Esophagus (tissue), 2 donors: ENCODE results near the gene RFC2. TPM values are rescaled to one million over a fixed set of nuclear protein-coding genes. Genes with fewer than 3 reads are reported as not detected.
A peak's percentile ranks its signal among the peaks of the same experiment; 100 is the strongest.

ENCODE experiments used
- H3K27ac ChIP-seq, 2 donors: one replicate each; pipeline ENCODE4 v1.5.1; 2013; ENCODE audit warnings: low read depth in 2 of 2, mild to moderate bottlenecking in 2 of 2, inconsistent platforms in 1 of 2, low read length in 1 of 2, moderate library complexity in 1 of 2
- H3K27me3 ChIP-seq, 2 donors: one replicate each; pipeline ENCODE4 v1.6.1; 2013; ENCODE audit warnings: low read length in 2 of 2, control low read depth in 1 of 2, mild to moderate bottlenecking in 1 of 2; ENCODE audit not compliant: insufficient read depth in 2 of 2, control insufficient read depth in 1 of 2
- H3K36me3 ChIP-seq, 2 donors: one replicate each; pipeline ENCODE4 v1.6.1; 2013; ENCODE audit warnings: low read length in 1 of 2; ENCODE audit not compliant: control insufficient read depth in 2 of 2, insufficient read depth in 2 of 2
- H3K4me1 ChIP-seq, 2 donors: one replicate each; pipeline ENCODE4 v1.6.1; 2013; ENCODE audit warnings: low read length in 1 of 2; ENCODE audit not compliant: control insufficient read depth in 2 of 2, insufficient read depth in 2 of 2
- H3K4me3 ChIP-seq, 2 donors: one replicate each; pipeline ENCODE4 v1.5.1; 2013; ENCODE audit warnings: low read length in 2 of 2, mild to moderate bottlenecking in 2 of 2, low read depth in 1 of 2, moderate library complexity in 1 of 2
- H3K9me3 ChIP-seq, 2 donors: one replicate each; pipeline ENCODE4 v1.6.1; 2013; ENCODE audit warnings: mild to moderate bottlenecking in 2 of 2, low read depth in 1 of 2, low read length in 1 of 2, moderate library complexity in 1 of 2; ENCODE audit not compliant: control insufficient read depth in 2 of 2, insufficient read depth in 1 of 2
- WGBS, 2 donors: extraction: QIAGEN DNeasy Blood & Tissue Kit; methylation state at CpG; one replicate each; pipeline ENCODE4 v1.1.7; 2013; 5-methylcytosine and 5-hydroxymethylcytosine counted together
- polyA plus RNA-seq, 2 donors: library from polyadenylated mRNA; stranded (reverse); fragments of 200-250 nt; gene quantifications; one replicate each; pipeline ENCODE4 v1.2.3, GENCODE V29; 2013
- donor health status: healthy with polysubstance abuse.
- donor health status: Bipolar disorder and iron deficiency.

Gene RFC2
- polyA plus RNA-seq, 2 donors = 20.0 to 26.7 TPM

GRCh38 chr7:74185016-74185415 lies 69.2 kb downstream of the RFC2 start:
- H3K4me3 ChIP-seq = no peak overlapping the region
- H3K36me3 ChIP-seq = peaks cover 11 to 14% of the 10 kb centered on the region in 2 donors
- 85 to 89% methylated on average over 6 of the region's 6 CpGs for WGBS, 2 donors
- no peaks in the 10 kb centered on the region for H3K9me3 ChIP-seq
- H3K27ac ChIP-seq = peak overlapping the region in 1 of 2 donors; percentile 3
- peaks cover 7 to 10% of the 10 kb centered on the region in 2 donors for H3K4me1 ChIP-seq
- no peaks in the 10 kb centered on the region for H3K27me3 ChIP-seq

GRCh38 chr7:74183653-74184450 lies 70.3 kb downstream of the RFC2 start:
- H3K4me1 ChIP-seq = peaks cover 7 to 10% of the 10 kb centered on the region in 2 donors
- peak overlapping the region in 1 of 2 donors; percentile 42 for H3K27ac ChIP-seq
- WGBS, 2 donors = 54 to 57% methylated on average over 7 of the region's 7 CpGs
- H3K36me3 ChIP-seq = peaks cover 5 to 8% of the 10 kb centered on the region in 2 donors
- no peaks in the 10 kb centered on the region for H3K9me3 ChIP-seq
- no peaks in the 10 kb centered on the region for H3K27me3 ChIP-seq
- no peak overlapping the region for H3K4me3 ChIP-seq

DNA sequence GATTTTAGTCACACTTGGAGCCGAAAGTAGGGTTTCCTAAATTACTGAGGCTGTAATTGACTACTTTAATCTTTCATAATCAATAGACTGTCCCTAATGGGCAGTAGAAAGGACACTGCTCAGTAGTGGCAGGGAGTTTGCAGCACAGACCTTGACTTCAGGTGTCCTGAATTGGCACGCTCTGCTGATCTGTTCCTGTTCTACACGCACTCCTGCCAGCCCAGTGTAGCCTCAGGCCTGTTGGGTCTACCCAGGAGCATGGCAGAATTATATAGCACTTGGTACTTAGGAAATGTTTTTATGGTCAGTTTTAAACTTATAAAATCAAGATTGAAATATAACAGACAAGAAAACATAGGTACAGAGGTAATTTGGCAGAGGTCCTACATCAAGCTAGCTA lies 71.1 kb downstream of the RFC2 start:
- Histone ChIP-seq H3K4me3 (no peak overlapping the region), H3K27ac (peak overlapping the region in 1 of 2 donors; percentile 21), H3K27me3 (no peaks in the 10 kb centered on the region), H3K4me1 (peaks cover 10% of the 10 kb centered on the region in 2 donors), H3K9me3 (no peaks in the 10 kb centered on the region), H3K36me3 (peaks cover under 1 to 2% of the 10 kb centered on the region in 2 donors)
- WGBS, 2 donors = 38 to 44% methylated on average over 3 of the region's 3 CpGs

- Histone ChIP-seq H3K27ac (peak overlapping the region in 1 of 2 donors; percentile 49), H3K9me3 (no peaks in the 10 kb centered on the region), H3K36me3 (no peaks in the 10 kb centered on the region), H3K4me1 (peaks cover 10% of the 10 kb centered on the region in 2 donors), H3K4me3 (no peak overlapping the region), H3K27me3 (no peaks in the 10 kb centered on the region)
- 66 to 71% methylated on average over 6 of the region's 6 CpGs for WGBS, 2 donors
These were observed 71.6 kb downstream of the RFC2 start for GRCh38 chr7:74182453-74183090.

- peaks cover 10% of the 10 kb centered on the region in 2 donors for H3K4me1 ChIP-seq
- WGBS, 2 donors = 62 to 66% methylated on average over 5 of the region's 5 CpGs
- H3K4me3 ChIP-seq = no peak overlapping the region
- no peaks in the 10 kb centered on the region for H3K27me3 ChIP-seq
- peak overlapping the region in 1 of 2 donors; percentile 15 for H3K27ac ChIP-seq
- H3K9me3 ChIP-seq = no peaks in the 10 kb centered on the region
- no peaks in the 10 kb centered on the region for H3K36me3 ChIP-seq
These were observed 72.4 kb downstream of the RFC2 start for GRCh38 chr7:74181821-74182220.

Other genes with a start within 250 kb of the RFC2 start
- 10 to 100 TPM; 12.6 to 25.7 TPM for gene ELN, start 226.2 kb downstream of the RFC2 start, polyA plus RNA-seq
- 1 to 10 TPM; 5.9 to 7.7 TPM for gene LIMK1, start 170.6 kb downstream of the RFC2 start, polyA plus RNA-seq
- 100 to 1,000 TPM; 148 to 205 TPM for gene EIF4H, start 80.0 kb downstream of the RFC2 start, polyA plus RNA-seq
- gene LAT2, start 44.4 kb downstream of the RFC2 start, polyA plus RNA-seq = 1 to 10 TPM; 1.8 to 3.0 TPM
- gene CLIP2, start 35.0 kb upstream of the RFC2 start, polyA plus RNA-seq = 1 to 10 TPM; 5.5 to 6.3 TPM
- 10 to 100 TPM; 30.4 to 43.4 TPM for gene GTF2IRD1, start 199.5 kb upstream of the RFC2 start, polyA plus RNA-seq